COLO829 (cell line): ENCODE data around the gene SLX4IP.

Source experiments
- DNase-seq: peaks from one replicate; pipeline ENCODE4 v3.0.0; 2012; ENCODE audit warnings: low spot score

The SLX4IP gene

GRCh38 chr20:10649797-10650160, 214.7 kb downstream of the SLX4IP start:
- DNase-seq = no peak

GRCh38 chr20:10651227-10651990, 216.3 kb downstream of the SLX4IP start:
- no peak for DNase-seq

- DNase-seq = no peak
These were observed 217.1 kb downstream of the SLX4IP start for GRCh38 chr20:10652185-10652584.

GRCh38 chr20:10652660-10653261, 217.7 kb downstream of the SLX4IP start:
- DNase-seq = no peak

- no peak for DNase-seq
These were observed 218.6 kb downstream of the SLX4IP start for GRCh38 chr20:10653599-10654249.

GRCh38 chr20:10654250-10654610, 219.1 kb downstream of the SLX4IP start:
- no peak for DNase-seq

GRCh38 chr20:10654630-10655029, 219.5 kb downstream of the SLX4IP start:
- DNase-seq = no peak

GRCh38 chr20:10655720-10656669, 220.9 kb downstream of the SLX4IP start:
- DNase-seq = no peak

- no peak for DNase-seq
These were observed 222.3 kb downstream of the SLX4IP start for GRCh38 chr20:10657453-10657852.

GRCh38 chr20:10658051-10658823, 223.1 kb downstream of the SLX4IP start:
- no peak for DNase-seq

- no peak for DNase-seq
These were observed 223.9 kb downstream of the SLX4IP start for GRCh38 chr20:10658876-10659632.

- DNase-seq = no peak
These were observed 224.8 kb downstream of the SLX4IP start for GRCh38 chr20:10659651-10660601.

GRCh38 chr20:10660661-10661060, 225.6 kb downstream of the SLX4IP start:
- DNase-seq = no peak

- no peak for DNase-seq
These were observed 226.2 kb downstream of the SLX4IP start for GRCh38 chr20:10661261-10661660.

GRCh38 chr20:10662151-10662550, 227.0 kb downstream of the SLX4IP start:
- no peak for DNase-seq

GRCh38 chr20:10662661-10663458, 227.8 kb downstream of the SLX4IP start:
- no peak for DNase-seq

- no peak for DNase-seq
These were observed 228.7 kb downstream of the SLX4IP start for GRCh38 chr20:10663756-10664155.

GRCh38 chr20:10665027-10665561, 230.0 kb downstream of the SLX4IP start:
- no peak for DNase-seq
